GM06990 (cell line): ENCODE data around the gene C15orf39.

Experiments used
- DNase-seq: peaks from one replicate; pipeline ENCODE4 v3.0.0-alpha.2; 2011; ENCODE audit not compliant: insufficient read length; ENCODE audit errors: extremely low read depth
- H3K27me3 ChIP-seq: replicated peaks from 2 replicates; pipeline ENCODE4 v1.6.0; 2011; ENCODE audit warnings: low read length; ENCODE audit not compliant: control insufficient read depth, insufficient read depth
- H3K36me3 ChIP-seq: 2 replicates; pipeline ENCODE4 v1.5.1; 2011; ENCODE audit warnings: low read length; ENCODE audit not compliant: control insufficient read depth, insufficient read depth
- H3K4me3 ChIP-seq: replicated peaks from 2 replicates; pipeline ENCODE4 v1.5.1; 2011; ENCODE audit warnings: low read depth, mild to moderate bottlenecking, control low read depth, low read length
- TF ChIP-seq, protein P1 (sequence below): IDR thresholded peaks from 2 replicates; pipeline ENCODE4 v1.5.1; 2011; ENCODE audit warnings: low read length, control low read depth, mild to moderate bottlenecking, inconsistent platforms; ENCODE audit not compliant: insufficient read depth, poor library complexity, severe bottlenecking

Gene C15orf39

DNA sequence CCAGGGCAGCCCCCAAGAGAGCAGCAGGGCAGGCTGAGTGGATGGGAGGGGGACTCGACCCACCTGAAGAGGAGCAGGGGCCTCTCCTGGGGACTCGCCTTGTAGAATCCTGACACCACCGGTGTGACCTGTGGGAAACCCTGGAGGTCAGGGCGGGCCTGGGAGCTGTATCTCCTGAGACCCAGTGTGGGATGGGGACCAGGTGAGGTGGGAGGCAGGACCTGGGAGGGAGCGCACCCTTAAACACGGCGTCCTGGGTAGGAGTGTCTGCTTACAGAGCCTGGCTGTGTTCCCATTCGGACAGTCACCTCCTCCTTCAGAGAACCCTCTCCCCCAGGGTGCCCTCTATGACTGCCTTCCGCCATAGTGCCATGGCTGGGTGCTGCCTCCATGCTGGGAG lies 27.1 kb downstream of the C15orf39 start:
- TF ChIP-seq, protein P1, sequence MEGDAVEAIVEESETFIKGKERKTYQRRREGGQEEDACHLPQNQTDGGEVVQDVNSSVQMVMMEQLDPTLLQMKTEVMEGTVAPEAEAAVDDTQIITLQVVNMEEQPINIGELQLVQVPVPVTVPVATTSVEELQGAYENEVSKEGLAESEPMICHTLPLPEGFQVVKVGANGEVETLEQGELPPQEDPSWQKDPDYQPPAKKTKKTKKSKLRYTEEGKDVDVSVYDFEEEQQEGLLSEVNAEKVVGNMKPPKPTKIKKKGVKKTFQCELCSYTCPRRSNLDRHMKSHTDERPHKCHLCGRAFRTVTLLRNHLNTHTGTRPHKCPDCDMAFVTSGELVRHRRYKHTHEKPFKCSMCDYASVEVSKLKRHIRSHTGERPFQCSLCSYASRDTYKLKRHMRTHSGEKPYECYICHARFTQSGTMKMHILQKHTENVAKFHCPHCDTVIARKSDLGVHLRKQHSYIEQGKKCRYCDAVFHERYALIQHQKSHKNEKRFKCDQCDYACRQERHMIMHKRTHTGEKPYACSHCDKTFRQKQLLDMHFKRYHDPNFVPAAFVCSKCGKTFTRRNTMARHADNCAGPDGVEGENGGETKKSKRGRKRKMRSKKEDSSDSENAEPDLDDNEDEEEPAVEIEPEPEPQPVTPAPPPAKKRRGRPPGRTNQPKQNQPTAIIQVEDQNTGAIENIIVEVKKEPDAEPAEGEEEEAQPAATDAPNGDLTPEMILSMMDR: no peak
- Histone ChIP-seq H3K27me3 (peaks cover 1% of the 10 kb centered on the region; the same call in 1 of the 2 replicates), H3K36me3 (no peaks in the 10 kb centered on the region), H3K4me3 (no peak overlapping the region)
- DNase-seq: no peak

DNA sequence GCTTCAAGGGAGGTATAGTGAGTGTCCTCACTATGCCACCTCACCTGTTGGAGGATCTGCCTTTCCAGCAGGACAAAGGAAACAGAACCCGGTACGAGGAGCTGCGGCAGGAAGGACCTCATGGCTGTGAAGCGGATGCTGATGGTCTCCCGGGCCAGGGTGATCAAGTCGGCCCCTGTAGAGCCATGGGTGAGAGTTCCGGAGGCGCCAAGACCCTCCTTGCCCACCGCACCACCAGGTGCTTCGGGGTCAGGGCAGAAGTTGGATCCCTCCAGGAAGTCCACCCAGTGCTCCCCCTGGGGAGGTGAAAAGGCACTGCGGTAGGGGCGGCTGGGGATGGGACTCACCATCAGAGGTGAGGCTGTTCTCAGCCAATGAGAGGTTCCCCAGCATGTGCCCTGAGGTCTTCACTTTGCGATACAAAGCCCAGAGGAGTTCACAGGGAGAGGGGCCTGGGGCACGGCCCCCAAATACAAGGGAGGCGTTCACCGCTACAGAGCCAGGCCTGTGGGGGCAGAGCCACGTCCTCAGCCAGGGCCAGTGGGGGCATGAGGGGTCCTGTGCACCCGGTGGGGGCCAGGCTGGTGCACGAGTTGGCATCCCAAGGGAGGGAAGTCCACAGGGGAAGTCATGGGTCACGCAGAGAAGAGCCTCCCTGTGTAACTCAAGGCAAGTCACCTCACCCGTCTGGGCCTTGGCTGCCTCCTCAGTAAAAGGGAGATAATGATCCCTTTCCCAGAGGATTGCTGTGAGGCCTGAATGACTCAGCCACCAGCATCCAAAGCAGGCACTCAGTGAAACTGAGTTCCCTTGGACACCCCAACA lies 27.7 kb downstream of the C15orf39 start:
- Histone ChIP-seq H3K27me3 (peaks cover 1% of the 10 kb centered on the region; the same call in 1 of the 2 replicates), H3K4me3 (no peak overlapping the region), H3K36me3 (no peaks in the 10 kb centered on the region)
- no peak for DNase-seq
- TF ChIP-seq, protein P1: no peak

DNA sequence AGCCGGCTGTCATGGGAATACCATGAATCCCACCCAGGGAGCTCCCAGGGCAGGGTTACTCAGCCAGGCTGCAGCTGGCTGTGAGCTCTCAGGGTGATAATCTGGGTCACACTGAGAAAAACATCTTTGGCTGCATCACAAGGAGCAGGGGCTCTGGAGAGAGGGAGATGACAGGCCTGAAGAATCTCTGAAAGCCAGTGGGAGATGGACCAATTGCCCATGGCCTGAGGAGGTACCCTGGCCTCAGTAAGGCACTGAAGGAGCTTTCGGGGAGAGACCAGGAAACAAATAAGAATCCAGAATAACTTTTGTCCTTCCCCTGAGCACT lies 28.3 kb downstream of the C15orf39 start:
- TF ChIP-seq, protein P1: no peak
- peaks cover 1% of the 10 kb centered on the region; the same call in 1 of the 2 replicates for H3K27me3 ChIP-seq
- no peaks in the 10 kb centered on the region for H3K36me3 ChIP-seq
- no peak overlapping the region for H3K4me3 ChIP-seq
- DNase-seq: no peak

DNA sequence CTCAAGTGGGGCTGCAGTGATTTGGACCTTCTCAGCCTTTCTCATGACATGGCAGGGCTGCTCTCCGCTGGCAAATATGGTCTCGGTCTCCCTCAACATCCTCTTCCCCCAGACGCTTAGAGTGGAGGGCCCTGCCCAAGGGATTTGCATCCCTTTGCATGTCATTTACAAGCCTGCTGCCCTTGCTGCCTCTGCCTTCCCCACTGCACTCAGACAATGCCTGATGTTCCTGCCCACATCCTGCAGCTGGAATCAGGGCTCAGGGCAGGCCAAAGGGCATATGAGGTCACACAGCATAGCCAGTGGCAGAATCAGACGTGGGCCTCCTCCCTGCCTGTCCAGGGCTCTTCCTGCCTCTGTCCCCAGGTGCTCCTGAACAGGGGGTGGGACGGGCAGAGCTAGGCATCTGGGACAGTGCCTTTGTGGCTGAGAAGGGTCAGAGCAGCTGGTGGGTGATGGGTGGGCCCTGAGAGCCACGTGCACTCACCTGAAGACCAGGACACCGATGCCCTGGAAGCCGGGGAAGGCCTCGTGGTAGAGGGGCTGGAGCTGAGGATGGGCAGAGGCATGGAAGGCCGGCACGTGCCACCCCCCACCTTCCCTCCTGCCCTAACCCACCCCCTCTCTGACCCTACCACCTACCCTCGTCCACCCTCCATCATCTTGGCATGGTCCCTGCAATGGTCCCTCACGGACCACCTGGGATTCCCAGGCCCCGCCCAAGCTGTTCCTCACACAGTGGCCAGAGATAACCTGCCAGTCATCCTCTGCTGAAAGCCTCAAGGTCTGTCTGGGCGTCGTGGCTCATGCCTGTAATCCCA lies 29.1 kb downstream of the C15orf39 start:
- TF ChIP-seq, protein P1: no peak
- DNase-seq: no peak
- Histone ChIP-seq H3K27me3 (peaks cover 1% of the 10 kb centered on the region; the same call in 1 of the 2 replicates), H3K4me3 (no peak overlapping the region), H3K36me3 (no peaks in the 10 kb centered on the region)

DNA sequence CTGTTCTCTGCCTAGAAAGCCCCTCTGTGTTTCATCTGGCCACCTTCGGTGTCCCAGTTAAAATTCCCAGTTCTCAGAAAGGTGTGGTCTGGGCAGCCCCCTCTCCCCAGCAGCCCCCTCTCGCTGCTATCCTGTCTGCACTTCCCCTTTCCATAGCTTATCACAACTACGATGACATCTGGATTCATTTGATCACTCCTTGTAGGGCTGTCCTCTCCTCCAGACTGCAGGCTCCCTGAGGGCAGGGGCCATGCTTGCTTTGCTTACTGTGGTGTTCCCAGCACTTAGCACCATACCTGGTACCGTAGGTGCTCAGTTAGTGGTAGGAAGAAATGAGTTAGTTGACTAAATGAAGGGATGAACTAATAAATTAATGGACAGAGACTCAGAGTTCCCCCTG lies 30.2 kb downstream of the C15orf39 start:
- TF ChIP-seq, protein P1: no peak
- DNase-seq: no peak
- peaks cover 1% of the 10 kb centered on the region; the same call in 1 of the 2 replicates for H3K27me3 ChIP-seq
- H3K36me3 ChIP-seq: no peaks in the 10 kb centered on the region
- no peak overlapping the region for H3K4me3 ChIP-seq
